ENCODE measurements around the gene KIF5A.
"Not testable (repeated sequence)": the region's sequence is repeated elsewhere in the genome, so short reads cannot be mapped to it uniquely, and the experiment has no call there.

Gene KIF5A

GRCh38 chr12:57584050-57584449 is 34.2 kb downstream of the KIF5A start:
- no peak for DNase-seq (ENCODE audit: low read depth in 2 of 2)

GRCh38 chr12:57584690-57585089 is 34.8 kb downstream of the KIF5A start:
- no peak for DNase-seq (ENCODE audit: low read depth in 2 of 2)

- DNase-seq (ENCODE audit: low read depth in 2 of 2) = no peak
These were observed 35.3 kb downstream of the KIF5A start for GRCh38 chr12:57585156-57585555.

DNA sequence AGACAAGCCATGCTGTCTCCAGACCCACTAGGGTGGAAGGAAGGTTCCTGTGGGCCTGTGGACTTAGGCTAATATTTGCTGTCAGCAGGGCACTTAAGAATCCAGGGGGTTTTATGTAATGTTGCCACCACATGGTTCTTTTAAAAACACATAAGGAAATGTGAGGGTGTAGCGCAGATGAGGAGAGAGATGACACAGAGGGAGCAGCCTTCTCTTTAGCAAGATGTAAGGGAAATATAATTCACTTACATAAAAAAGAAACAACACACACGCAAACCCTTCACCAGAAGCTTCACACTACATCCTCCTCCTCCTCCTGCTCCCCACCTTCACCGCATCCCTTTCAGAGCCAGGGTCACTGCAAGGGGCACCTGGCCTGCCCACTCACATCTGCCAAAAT is 36.3 kb downstream of the KIF5A start:
- DNase-seq (ENCODE audit: low read depth in 2 of 2) = no peak

GRCh38 chr12:57586832-57587429 is 37.1 kb downstream of the KIF5A start:
- DNase-seq (ENCODE audit: low read depth in 2 of 2) = no peak

DNA sequence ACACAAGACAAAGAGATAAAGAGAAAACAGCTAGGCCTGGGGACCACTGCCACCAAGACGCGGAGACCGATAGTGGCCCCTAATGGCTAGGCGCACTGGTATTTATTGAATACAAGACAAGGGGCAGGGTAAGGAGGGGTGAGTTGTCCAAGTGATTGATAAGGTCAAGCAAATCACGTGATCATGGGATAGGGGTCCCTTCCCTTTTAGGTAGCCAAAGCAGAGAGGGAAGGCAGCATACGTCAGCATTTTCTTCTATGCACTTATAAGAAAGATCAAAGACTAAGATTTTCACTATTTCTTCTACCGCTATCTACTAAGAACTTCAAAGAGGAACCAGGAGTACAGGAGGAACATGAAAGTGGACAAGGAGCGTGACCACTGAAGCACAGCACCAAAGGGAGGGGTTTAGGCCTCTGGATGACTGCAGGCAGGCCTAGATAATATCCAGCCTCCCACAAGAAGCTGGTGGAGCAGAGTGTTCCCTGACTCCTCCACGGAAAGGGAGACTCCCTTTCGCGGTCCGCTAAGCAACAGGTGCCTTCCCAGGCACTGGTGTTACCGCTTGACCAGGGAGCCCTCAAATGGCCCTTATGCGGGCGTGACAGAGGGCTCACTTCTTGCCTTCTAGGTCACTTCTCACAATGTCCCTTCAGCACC is 39.2 kb downstream of the KIF5A start:
- not testable (repeated sequence) for DNase-seq (ENCODE audit: low read depth in 2 of 2)

- DNase-seq (ENCODE audit: low read depth in 2 of 2) = no peak
These were observed 40.6 kb downstream of the KIF5A start for GRCh38 chr12:57590479-57590863.

GRCh38 chr12:57590864-57591781 is 41.3 kb downstream of the KIF5A start, which contains the start of gene PIP4K2C:
PIP4K2C (plus strand) TSS chr12:57591192; CDS start chr12:57591290, 98 bp downstream.
- DNase-seq (ENCODE audit: low read depth in 2 of 2) = peak; percentile 71 to 76

DNA sequence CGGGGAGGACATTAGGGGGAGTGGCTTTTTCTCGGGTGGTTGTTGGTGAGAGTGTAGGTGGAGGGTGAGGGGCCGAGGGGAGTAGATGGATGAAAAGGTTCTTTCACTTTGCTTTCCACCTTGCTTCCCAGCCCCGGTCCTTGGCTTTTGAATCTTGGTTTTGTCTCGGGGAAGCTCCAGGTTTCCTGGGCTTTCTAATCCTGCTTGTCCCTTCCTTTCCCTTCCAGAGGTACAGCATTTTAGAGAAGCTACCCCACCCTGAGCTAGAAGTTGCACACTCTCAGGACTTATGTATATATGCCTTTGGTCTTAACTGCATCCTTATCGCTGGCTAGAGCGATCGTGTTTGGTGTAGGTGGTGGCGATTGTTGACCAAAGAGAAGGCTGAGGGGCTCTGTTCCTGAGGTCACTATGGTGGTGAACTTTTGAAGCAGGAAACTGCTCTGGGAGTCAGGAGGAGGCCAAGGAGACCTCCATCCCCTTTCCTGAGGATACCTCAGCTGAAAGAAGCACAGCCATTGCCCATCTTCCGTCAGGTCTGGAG is 42.0 kb downstream of the KIF5A start:
- no peak for DNase-seq (ENCODE audit: low read depth in 2 of 2)

DNA sequence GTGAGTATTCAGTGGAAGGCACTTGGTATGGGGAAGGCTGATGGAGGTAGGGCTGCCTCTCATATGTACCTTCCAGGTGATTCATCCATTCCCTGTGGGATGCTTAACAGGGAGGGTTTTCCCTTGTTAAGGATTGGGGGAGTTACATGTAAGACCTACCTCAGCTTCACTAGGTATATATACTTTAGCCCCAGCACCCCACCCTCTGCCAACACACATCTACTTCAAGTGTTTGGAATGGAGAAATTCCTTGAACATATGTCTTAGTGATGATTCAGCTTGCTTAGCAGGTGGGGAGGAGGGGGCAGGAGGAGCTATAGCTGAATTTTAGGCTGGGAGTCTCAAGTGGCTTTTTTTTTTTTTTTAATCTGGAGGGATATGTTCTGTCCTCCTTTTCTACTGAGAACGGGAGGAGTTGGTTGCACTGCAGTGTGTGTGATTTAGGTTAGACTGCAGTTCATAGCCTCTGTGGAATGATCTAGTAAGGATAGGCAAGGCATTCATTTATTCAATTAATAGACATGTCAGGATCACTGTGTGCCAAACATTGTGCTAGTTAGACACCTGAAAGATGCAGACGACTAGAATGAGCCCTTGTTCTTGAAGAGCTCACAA is 42.8 kb downstream of the KIF5A start:
- no peak for DNase-seq (ENCODE audit: low read depth in 2 of 2)

GRCh38 chr12:57593187-57593586 is 43.3 kb downstream of the KIF5A start:
- DNase-seq (ENCODE audit: low read depth in 2 of 2) = no peak

DNA sequence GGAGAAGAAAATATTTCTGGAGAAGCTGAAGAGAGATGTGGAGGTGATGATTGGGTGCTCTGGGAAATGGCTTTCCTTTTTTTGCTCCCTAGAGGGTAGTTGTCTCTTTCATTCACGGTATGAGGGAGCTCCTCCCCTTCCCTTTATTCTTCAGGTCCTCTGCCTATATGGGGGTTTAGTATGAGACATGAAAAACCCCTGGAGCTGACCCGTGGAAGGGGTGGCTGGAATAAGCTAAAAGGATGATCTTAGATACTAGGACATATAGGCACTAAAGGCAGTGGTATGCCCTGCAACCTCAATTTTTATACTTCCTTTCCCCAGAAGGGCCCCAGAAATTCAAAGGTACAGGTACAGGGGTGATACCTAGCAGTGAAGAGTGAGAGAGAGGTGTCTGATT is 50.6 kb downstream of the KIF5A start:
- DNase-seq (ENCODE audit: low read depth in 2 of 2) = no peak

GRCh38 chr12:57602544-57602943 is 52.7 kb downstream of the KIF5A start:
- no peak for DNase-seq (ENCODE audit: low read depth in 2 of 2)

GRCh38 chr12:57603324-57603723 is 53.5 kb downstream of the KIF5A start:
- no peak for DNase-seq (ENCODE audit: low read depth in 2 of 2)

- no peak for DNase-seq (ENCODE audit: low read depth in 2 of 2)
These were observed 54.1 kb downstream of the KIF5A start for GRCh38 chr12:57603815-57604453.

- DNase-seq (ENCODE audit: low read depth in 2 of 2) = no peak
These were observed 54.7 kb downstream of the KIF5A start, which contains the start of gene DTX3 for GRCh38 chr12:57604454-57604991. DTX3 (plus strand) TSS chr12:57604824; CDS start chr12:57606518, 1,694 bp downstream.

- no peak for DNase-seq (ENCODE audit: low read depth in 2 of 2)
These were observed 55.4 kb downstream of the KIF5A start for GRCh38 chr12:57604992-57605810.

- DNase-seq (ENCODE audit: low read depth in 2 of 2) = no peak
These were observed 56.0 kb downstream of the KIF5A start for GRCh38 chr12:57605811-57606311.

DNA sequence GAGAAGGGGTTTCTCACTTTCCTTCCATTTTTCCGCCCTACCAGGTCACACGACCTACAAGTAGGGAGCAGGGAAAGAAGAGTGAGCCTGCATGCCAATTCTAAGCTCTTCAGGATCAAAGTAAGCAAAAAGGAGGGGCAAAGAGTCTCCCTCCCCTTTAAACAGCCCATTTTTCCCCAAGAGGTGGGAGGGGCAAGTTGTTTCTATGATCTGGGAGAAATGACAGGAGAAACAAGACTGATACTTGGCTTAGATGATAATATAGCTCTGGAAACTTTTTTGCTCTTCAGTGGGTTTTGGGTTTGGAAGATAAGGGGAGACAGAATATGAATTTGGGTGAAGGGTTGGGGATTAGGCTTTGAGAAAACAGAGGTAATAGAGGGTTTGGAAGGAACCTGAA is 56.6 kb downstream of the KIF5A start:
- DNase-seq (ENCODE audit: low read depth in 2 of 2) = no peak

GRCh38 chr12:57606821-57607220 is 57.0 kb downstream of the KIF5A start:
- no peak for DNase-seq (ENCODE audit: low read depth in 2 of 2)

Measured in stimulated activated CD8-positive, alpha-beta memory T cell treated with anti-CD3 and anti-CD28 coated beads, Interleukin-2, amount 100 ng/mL, for 48 hours (primary cell).